Stimulated activated CD8-positive, alpha-beta memory T cell treated with anti-CD3 and anti-CD28 coated beads, Interleukin-2, amount 100 ng/mL, for 48 hours (primary cell): ENCODE measurements around the gene SLC12A4.

Experiments
- DNase-seq, 2 donors: peaks; one replicate each; pipeline ENCODE4 v3.0.0-alpha.2; 2020; ENCODE audit warnings: low read depth in 2 of 2

Gene SLC12A4

GRCh38 chr16:67963292-67963661, 5.2 kb downstream of the SLC12A4 start:
- DNase-seq = no peak

GRCh38 chr16:67962135-67962534, 6.3 kb downstream of the SLC12A4 start:
- DNase-seq = no peak

DNA sequence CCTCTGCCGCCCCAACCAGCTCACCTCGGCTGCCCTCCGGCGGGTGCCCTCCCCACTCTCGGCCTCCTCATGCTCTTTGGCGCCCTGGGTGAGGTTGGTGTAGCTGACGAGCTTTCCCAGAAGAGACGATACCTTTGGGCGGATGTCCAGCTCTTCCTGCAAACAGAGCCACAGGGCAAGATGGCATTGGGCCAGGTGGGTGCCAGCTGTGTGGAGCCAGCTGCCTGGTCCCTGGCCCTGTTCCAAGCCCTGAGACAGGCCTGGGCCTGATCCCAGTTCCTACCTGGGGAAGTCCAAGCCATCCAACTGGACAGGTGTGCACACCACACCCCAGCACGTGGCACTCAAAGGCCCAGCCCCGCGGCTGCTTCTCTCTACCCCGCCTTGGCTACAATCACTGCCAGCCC, 6.9 kb downstream of the SLC12A4 start:
- DNase-seq = no peak

- no peak for DNase-seq
Observed at GRCh38 chr16:67959536-67960329, 8.7 kb downstream of the SLC12A4 start.

DNA sequence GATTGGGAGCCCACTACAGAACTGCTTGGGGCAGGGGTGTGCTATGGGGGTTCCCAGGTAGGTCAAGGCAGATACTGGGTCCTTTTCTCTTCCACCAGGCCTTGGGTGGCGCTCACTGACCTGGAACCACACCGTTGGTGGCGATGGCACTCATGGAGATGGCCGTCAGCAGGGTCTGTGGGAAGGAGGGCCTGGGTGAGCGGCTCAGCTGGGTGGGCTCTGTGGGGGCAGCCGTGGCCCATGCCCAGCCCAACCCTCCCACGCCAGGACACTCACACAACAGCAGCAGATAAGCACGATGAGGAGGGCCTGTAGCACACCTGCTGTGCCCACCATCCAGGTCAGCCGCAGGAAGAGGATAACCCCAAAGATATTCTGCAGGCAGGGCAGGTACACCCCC, 10.8 kb downstream of the SLC12A4 start:
- DNase-seq = no peak

- DNase-seq = no peak
Observed at GRCh38 chr16:67954421-67955196, 13.8 kb downstream of the SLC12A4 start.

GRCh38 chr16:67953641-67954375, 14.6 kb downstream of the SLC12A4 start:
- DNase-seq = no peak

DNA sequence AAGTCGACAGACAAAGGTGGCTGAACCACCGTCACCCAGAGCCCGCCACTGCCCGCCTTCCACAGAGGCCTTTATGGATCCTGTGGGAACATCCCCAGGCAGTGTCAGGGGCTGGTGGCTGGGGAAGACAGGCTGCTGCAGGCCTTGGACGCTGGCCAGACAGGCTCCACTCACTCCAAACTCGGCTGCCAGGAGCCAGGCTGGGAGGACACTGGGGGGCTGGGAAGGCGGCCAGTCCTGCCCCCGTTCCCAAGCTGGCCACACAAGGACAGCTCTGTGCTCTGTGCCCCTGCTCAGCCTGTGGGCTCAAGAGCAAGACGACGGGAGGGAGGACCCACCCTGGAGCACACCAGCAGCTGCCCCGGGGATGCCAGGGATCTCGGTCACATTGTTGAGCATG, 17.0 kb downstream of the SLC12A4 start:
- DNase-seq = no peak

GRCh38 chr16:67950335-67950843, 18.0 kb downstream of the SLC12A4 start:
- DNase-seq = no peak

DNA sequence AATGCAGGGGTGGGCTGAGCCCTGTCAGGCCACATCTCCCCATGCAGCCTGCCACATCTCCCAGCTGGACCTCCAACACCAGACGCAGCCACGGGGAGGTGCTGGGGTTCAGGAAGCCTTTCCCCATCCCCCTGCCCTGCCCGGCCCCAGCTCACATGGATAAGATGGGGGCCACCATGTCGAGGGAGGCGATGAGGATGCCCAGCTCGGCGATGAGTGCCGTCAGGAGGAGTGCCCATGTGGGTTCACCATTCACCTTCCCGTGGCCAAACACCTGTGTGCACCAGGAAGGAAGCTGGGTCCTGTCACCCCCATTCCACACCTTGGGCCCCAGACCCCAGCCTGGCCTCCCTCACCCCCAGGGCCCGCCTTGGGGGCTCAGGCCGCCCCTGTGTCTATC, 18.8 kb downstream of the SLC12A4 start:
- DNase-seq = no peak

GRCh38 chr16:67948015-67948414, 20.4 kb downstream of the SLC12A4 start:
- no peak for DNase-seq

DNA sequence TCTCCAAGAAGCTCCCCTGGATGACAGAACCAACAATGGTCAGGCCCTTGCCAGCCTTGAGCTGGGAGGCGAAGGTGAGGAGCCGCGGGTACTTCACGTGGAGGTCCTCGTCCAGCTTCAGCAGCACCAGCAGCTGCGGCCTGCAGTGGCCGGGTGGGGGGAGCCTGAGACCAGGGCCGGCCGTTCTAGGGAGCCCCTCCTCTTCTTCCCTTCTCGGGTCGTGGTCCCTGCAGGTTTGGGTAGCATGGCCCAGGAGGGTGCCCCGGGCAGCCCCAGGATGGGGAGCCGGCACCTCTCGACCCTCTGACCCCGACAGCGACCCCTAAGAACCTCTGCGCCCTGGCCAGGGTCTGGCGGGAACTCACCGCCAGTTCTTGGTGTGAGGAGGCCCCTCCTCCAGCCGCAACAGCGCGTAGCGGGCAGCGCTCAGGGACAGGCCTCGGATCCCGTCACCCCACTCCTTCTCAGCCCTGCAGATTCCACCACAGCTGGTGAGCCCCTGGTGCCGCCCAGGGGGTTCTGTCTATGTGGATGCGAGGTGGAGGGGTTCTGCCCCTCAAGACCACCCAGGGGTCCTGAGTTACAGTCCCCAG, 21.4 kb downstream of the SLC12A4 start:
- no peak for DNase-seq

- no peak for DNase-seq
Observed at GRCh38 chr16:67946128-67946569, 22.3 kb downstream of the SLC12A4 start.

GRCh38 chr16:67945392-67945933, 23.0 kb downstream of the SLC12A4 start:
- no peak for DNase-seq

GRCh38 chr16:67944690-67945391, 23.6 kb downstream of the SLC12A4 start:
- no peak for DNase-seq

GRCh38 chr16:67943619-67944504, 24.6 kb downstream of the SLC12A4 start, which contains the start of gene LCAT:
LCAT (minus strand) TSS chr16:67944120; CDS start chr16:67944101, 19 bp downstream.
- DNase-seq = no peak

GRCh38 chr16:67943256-67943618, 25.2 kb downstream of the SLC12A4 start:
- no peak for DNase-seq

- DNase-seq = no peak
Observed at GRCh38 chr16:67942510-67943255, 25.8 kb downstream of the SLC12A4 start.

GRCh38 chr16:67942200-67942509, 26.3 kb downstream of the SLC12A4 start:
- DNase-seq = peak; percentile 23 to 24
